ENCODE results near the gene ADCY1. TPM values are rescaled to one million over a fixed set of nuclear protein-coding genes. Genes with fewer than 3 reads are reported as not detected.
"Not testable (repeated sequence)": the region's sequence is repeated elsewhere in the genome, so short reads cannot be mapped to it uniquely, and the experiment has no call there.

The ADCY1 gene
- total and polyA plus RNA-seq, 4 donors: 0.33 to 20.1 (median 4.1) TPM

DNA sequence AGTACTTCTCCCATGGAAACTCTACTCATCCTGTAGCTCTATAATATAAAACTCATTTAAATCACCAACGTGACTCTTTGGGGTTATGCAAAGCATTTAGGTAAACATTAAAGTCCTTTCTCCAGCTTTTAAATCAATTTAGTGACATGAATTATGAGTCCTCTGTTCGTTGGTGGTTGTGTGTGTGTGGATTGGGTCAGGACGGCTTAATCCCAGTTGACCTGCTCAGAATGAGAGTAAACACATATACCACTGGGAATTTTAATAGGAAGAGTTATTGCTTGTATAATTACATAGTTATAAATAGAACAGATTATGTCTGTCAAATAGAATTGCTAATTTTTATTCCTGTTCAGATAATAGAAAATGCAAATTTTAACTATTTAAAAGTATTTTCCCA, 30.7 kb upstream of the ADCY1 start (continued):
- TF ChIP-seq, protein P1, sequence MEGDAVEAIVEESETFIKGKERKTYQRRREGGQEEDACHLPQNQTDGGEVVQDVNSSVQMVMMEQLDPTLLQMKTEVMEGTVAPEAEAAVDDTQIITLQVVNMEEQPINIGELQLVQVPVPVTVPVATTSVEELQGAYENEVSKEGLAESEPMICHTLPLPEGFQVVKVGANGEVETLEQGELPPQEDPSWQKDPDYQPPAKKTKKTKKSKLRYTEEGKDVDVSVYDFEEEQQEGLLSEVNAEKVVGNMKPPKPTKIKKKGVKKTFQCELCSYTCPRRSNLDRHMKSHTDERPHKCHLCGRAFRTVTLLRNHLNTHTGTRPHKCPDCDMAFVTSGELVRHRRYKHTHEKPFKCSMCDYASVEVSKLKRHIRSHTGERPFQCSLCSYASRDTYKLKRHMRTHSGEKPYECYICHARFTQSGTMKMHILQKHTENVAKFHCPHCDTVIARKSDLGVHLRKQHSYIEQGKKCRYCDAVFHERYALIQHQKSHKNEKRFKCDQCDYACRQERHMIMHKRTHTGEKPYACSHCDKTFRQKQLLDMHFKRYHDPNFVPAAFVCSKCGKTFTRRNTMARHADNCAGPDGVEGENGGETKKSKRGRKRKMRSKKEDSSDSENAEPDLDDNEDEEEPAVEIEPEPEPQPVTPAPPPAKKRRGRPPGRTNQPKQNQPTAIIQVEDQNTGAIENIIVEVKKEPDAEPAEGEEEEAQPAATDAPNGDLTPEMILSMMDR (IDR thresholded peaks at IDR 0.05; ENCODE audit: low read depth, low read length, missing input control): no peak

DNA sequence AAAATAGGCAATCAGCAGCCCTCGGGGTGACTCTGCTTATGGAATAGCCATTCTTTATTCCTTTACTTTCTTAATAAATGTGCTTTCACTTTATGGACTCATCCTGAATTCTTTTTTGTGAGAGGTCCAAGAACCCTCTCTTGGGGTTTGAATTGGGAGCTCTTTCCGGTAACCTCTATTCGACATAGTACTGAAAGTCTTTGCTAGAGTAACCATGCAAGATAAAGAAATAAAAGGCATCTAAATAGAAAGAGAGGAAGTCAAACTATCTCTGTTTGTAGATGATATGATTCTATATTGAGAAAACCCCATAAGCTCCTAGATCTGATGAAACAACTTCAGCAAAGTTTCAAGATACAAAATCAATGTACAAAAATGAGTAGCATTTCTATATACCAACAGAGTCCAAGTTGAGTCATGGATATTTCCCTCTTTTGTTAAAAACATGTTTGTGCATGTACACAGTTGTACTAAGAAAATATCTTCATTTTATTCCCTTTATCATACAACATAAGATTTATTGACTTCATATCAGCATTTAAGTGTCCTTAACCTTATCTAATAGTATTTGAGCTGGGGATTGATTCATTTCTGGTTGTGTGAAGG, 29.0 kb upstream of the ADCY1 start:
- 76% methylated on average over 3 of the region's 3 CpGs for WGBS
- not testable (repeated sequence) for H3K9me3 ChIP-seq (ENCODE audit: control insufficient read depth in 4 of 4, low read length in 3 of 4); H3K27ac ChIP-seq (ENCODE audit: low read depth in 1 of 2, low read length in 2 of 2); H3K4me1 ChIP-seq (ENCODE audit: control insufficient read depth in 4 of 4, insufficient read depth in 4 of 4, low read length in 3 of 4); H3K9ac ChIP-seq (ENCODE audit: low read depth in 1 of 2, low read length in 2 of 2); H3K4me3 ChIP-seq (ENCODE audit: low read depth in 1 of 3, low read length in 3 of 3); DNase-seq (ENCODE audit: low spot score); H3K27me3 ChIP-seq (ENCODE audit: control insufficient read depth in 4 of 4, insufficient read depth in 4 of 4, low read length in 3 of 4); H3K36me3 ChIP-seq (ENCODE audit: control insufficient read depth in 4 of 4, insufficient read depth in 3 of 4, low read depth in 1 of 4, low read length in 3 of 4)

DNA sequence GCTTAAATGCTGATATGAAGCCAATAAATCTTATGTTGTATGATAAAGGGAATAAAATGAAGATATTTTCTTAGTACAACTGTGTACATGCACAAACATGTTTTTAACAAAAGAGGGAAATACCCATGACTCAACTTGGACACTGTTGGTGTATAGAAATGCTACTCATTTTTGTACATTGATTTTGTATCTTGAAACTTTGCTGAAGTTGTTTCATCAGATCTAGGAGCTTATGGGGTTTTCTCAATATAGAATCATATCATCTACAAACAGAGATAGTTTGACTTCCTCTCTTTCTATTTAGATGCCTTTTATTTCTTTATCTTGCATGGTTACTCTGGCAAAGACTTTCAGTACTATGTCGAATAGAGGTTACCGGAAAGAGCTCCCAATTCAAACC, 25.3 kb upstream of the ADCY1 start:
- WGBS: 89% methylated on average over 2 of the region's 2 CpGs
- not testable (repeated sequence) for H3K4me3 ChIP-seq (ENCODE audit: low read depth in 1 of 3, low read length in 3 of 3); H3K4me1 ChIP-seq (ENCODE audit: control insufficient read depth in 4 of 4, insufficient read depth in 4 of 4, low read length in 3 of 4); H3K36me3 ChIP-seq (ENCODE audit: control insufficient read depth in 4 of 4, insufficient read depth in 3 of 4, low read depth in 1 of 4, low read length in 3 of 4); H3K9ac ChIP-seq (ENCODE audit: low read depth in 1 of 2, low read length in 2 of 2); H3K9me3 ChIP-seq (ENCODE audit: control insufficient read depth in 4 of 4, low read length in 3 of 4); H3K27me3 ChIP-seq (ENCODE audit: control insufficient read depth in 4 of 4, insufficient read depth in 4 of 4, low read length in 3 of 4); DNase-seq (ENCODE audit: low spot score); H3K27ac ChIP-seq (ENCODE audit: low read depth in 1 of 2, low read length in 2 of 2)

DNA sequence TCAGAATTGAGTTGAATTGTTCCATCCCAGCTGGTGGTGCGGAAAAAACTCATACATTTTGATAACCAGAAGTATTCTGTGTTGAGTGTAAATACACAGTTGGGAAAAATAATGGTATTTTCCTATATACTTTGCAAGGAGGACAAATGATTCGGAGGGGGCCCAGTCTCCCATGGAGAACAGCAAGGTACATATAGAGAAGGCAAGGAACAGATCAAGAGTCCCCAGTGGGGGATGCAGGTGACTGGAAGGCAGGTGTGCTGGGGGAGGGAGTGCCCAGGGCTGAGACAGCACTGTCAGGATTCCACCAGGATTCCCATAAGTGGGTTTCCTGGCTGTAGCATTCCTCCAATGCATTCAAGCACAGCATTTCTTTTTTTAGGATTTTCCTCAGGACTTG, 10.8 kb upstream of the ADCY1 start:
- Histone ChIP-seq H3K27me3 (ENCODE audit: control insufficient read depth in 4 of 4, insufficient read depth in 4 of 4, low read length in 3 of 4) (no peaks in the 10 kb centered on the region), H3K4me1 (ENCODE audit: control insufficient read depth in 4 of 4, insufficient read depth in 4 of 4, low read length in 3 of 4) (no peaks in the 10 kb centered on the region), H3K36me3 (ENCODE audit: control insufficient read depth in 4 of 4, insufficient read depth in 3 of 4, low read depth in 1 of 4, low read length in 3 of 4) (no peaks in the 10 kb centered on the region), H3K4me3 (ENCODE audit: low read depth in 1 of 3, low read length in 3 of 3) (no peak overlapping the region), H3K27ac (ENCODE audit: low read depth in 1 of 2, low read length in 2 of 2) (no peak overlapping the region), H3K9ac (ENCODE audit: low read depth in 1 of 2, low read length in 2 of 2) (no peak overlapping the region), H3K9me3 (ENCODE audit: control insufficient read depth in 4 of 4, low read length in 3 of 4) (peaks cover 4 to 8% (median 7%) of the 10 kb centered on the region in 4 donors)
- no peak for DNase-seq (ENCODE audit: low spot score)
- TF ChIP-seq FOXA1 (IDR thresholded peaks at IDR 0.05) (no peak), JUND (IDR thresholded peaks at IDR 0.05) (no peak), FOXA2 (IDR thresholded peaks at IDR 0.05) (no peak), HNF4A (conservative IDR thresholded peaks at IDR 0.05) (no peak), RAD21 (IDR thresholded peaks at IDR 0.05) (no peak), GABPA (IDR thresholded peaks at IDR 0.05 in 1 of 2, conservative IDR thresholded peaks at IDR 0.05 in 1 of 2) (no peak), YY1 (IDR thresholded peaks at IDR 0.05) (no peak), SP1 (IDR thresholded peaks at IDR 0.05) (no peak), EGR1 (IDR thresholded peaks at IDR 0.05; ENCODE audit: low read depth in 2 of 2) (no peak), RXRA (IDR thresholded peaks at IDR 0.05) (no peak)
- TF ChIP-seq, protein P2, sequence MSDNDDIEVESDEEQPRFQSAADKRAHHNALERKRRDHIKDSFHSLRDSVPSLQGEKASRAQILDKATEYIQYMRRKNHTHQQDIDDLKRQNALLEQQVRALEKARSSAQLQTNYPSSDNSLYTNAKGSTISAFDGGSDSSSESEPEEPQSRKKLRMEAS (IDR thresholded peaks at IDR 0.05): no peak
- TF ChIP-seq, protein P3, sequence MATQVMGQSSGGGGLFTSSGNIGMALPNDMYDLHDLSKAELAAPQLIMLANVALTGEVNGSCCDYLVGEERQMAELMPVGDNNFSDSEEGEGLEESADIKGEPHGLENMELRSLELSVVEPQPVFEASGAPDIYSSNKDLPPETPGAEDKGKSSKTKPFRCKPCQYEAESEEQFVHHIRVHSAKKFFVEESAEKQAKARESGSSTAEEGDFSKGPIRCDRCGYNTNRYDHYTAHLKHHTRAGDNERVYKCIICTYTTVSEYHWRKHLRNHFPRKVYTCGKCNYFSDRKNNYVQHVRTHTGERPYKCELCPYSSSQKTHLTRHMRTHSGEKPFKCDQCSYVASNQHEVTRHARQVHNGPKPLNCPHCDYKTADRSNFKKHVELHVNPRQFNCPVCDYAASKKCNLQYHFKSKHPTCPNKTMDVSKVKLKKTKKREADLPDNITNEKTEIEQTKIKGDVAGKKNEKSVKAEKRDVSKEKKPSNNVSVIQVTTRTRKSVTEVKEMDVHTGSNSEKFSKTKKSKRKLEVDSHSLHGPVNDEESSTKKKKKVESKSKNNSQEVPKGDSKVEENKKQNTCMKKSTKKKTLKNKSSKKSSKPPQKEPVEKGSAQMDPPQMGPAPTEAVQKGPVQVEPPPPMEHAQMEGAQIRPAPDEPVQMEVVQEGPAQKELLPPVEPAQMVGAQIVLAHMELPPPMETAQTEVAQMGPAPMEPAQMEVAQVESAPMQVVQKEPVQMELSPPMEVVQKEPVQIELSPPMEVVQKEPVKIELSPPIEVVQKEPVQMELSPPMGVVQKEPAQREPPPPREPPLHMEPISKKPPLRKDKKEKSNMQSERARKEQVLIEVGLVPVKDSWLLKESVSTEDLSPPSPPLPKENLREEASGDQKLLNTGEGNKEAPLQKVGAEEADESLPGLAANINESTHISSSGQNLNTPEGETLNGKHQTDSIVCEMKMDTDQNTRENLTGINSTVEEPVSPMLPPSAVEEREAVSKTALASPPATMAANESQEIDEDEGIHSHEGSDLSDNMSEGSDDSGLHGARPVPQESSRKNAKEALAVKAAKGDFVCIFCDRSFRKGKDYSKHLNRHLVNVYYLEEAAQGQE (IDR thresholded peaks at IDR 0.05): no peak
- TF ChIP-seq, protein P4, sequence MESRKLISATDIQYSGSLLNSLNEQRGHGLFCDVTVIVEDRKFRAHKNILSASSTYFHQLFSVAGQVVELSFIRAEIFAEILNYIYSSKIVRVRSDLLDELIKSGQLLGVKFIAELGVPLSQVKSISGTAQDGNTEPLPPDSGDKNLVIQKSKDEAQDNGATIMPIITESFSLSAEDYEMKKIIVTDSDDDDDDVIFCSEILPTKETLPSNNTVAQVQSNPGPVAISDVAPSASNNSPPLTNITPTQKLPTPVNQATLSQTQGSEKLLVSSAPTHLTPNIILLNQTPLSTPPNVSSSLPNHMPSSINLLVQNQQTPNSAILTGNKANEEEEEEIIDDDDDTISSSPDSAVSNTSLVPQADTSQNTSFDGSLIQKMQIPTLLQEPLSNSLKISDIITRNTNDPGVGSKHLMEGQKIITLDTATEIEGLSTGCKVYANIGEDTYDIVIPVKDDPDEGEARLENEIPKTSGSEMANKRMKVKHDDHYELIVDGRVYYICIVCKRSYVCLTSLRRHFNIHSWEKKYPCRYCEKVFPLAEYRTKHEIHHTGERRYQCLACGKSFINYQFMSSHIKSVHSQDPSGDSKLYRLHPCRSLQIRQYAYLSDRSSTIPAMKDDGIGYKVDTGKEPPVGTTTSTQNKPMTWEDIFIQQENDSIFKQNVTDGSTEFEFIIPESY (IDR thresholded peaks at IDR 0.05): no peak
- WGBS: 79% methylated on average over 2 of the region's 2 CpGs

Data from liver (tissue), 9 donors.